Measurements from ENCODE around the gene PPP2R2C.
A peak's percentile ranks its signal among the peaks of the same experiment; 100 is the strongest.

Gene PPP2R2C

DNA sequence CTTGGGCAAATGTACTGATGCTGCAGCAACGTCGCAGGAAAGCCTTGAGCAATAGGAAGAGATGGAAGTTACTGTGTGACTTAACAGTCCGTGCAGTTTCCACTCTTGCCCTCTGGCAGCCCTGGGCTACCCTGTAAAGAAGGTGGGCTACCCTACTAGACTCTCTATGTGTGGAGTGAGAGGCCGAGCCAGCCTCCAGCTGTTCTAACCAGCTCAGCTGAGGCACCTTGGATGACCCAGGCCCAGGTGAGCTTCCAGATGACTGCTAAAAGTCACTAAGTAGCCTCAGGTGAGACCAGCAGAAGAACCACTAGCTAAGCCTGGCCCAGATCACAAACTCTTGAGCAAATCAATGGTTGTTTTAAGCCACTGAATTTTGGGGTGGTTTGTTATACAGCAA lies 34.9 kb upstream of the PPP2R2C start:
- H3K9me3 ChIP-seq (ENCODE audit: control insufficient read depth, low read length), result peaks cover 30% of the 10 kb centered on the region

DNA sequence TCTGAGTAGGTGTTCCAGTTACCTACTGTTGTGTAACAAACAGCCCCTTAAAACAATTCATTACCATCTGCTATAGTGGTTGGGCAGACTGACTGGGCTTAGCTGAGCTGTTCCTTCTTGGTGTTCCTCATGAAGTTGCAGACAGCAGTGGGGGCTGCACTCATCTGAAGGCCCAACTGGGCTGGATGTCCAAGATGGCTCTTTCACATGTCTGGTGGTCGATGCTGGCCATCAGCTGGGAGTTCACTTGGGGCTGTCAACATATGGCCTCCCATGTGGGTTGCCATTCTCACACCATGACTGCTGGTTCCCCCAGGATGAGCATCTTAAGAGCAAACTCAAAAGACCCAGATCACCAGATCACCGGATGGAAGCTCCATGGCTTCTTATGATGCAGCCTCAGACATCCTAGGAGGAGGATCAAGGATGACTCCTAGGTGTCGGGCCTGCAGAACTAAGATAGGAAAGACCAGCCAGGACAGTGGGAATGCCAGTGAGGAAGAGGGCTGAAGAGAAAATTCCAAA lies 34.3 kb upstream of the PPP2R2C start:
- H2AFZ ChIP-seq (ENCODE audit: low read depth, low read length), result no peak overlapping the region
- H2AK5ac ChIP-seq (ENCODE audit: low read length, severe bottlenecking), result no peak overlapping the region
- no peaks in the 10 kb centered on the region for H3K36me3 ChIP-seq (ENCODE audit: control insufficient read depth in 1 of 2, insufficient read depth in 2 of 2, low read depth in 1 of 2, low read length in 2 of 2)
- no peak overlapping the region for H2BK5ac ChIP-seq (ENCODE audit: low read depth, low read length, poor library complexity, severe bottlenecking)
- H3K4ac ChIP-seq (ENCODE audit: low read depth in 1 of 2, low read length in 2 of 2), result no peak overlapping the region
- H3K4me2 ChIP-seq (ENCODE audit: low read length, poor library complexity, severe bottlenecking), result no peak overlapping the region
- no peak overlapping the region for H4K91ac ChIP-seq (ENCODE audit: low read length)
- no peak overlapping the region for H3K9ac ChIP-seq (ENCODE audit: low read length)
- peaks cover 30% of the 10 kb centered on the region for H3K9me3 ChIP-seq (ENCODE audit: control insufficient read depth, low read length)
- H4K8ac ChIP-seq (ENCODE audit: low read length), result no peak overlapping the region
- no peak overlapping the region for H2BK12ac ChIP-seq (ENCODE audit: low read length in 2 of 2)
- DNase-seq, result no peak
- no peak overlapping the region for H3K23ac ChIP-seq (ENCODE audit: low read length in 2 of 2)
- no peaks in the 10 kb centered on the region for H3K79me1 ChIP-seq (replicated peaks; ENCODE audit: low read length, poor library complexity, severe bottlenecking)
- H3K4me3 ChIP-seq (ENCODE audit: insufficient read depth in 1 of 2, low read depth in 1 of 2, low read length in 2 of 2), result no peak overlapping the region
- no peak overlapping the region for H3K27ac ChIP-seq (ENCODE audit: low read length, poor library complexity, severe bottlenecking)
- H2BK120ac ChIP-seq (ENCODE audit: low read depth, low read length), result no peak overlapping the region
- peaks cover 0 to 7% of the 10 kb centered on the region in 2 experiments for H3K27me3 ChIP-seq (ENCODE audit: control insufficient read depth in 1 of 2, insufficient read depth in 1 of 2, low read length in 2 of 2)
- H3K14ac ChIP-seq (ENCODE audit: low read length in 2 of 2), result no peak overlapping the region
- no peaks in the 10 kb centered on the region for H3K4me1 ChIP-seq (ENCODE audit: control insufficient read depth, insufficient read depth, low read depth, low read length)
- WGBS, result 73% methylated on average over 3 of the region's 3 CpGs
- no peak overlapping the region for H2BK15ac ChIP-seq (ENCODE audit: low read depth, poor library complexity, severe bottlenecking)
- H3K18ac ChIP-seq (ENCODE audit: low read depth in 1 of 2, low read length in 2 of 2), result no peak overlapping the region

More for the DNA sequence above, 34.9 kb upstream of the PPP2R2C start:
- Histone ChIP-seq H3K23ac (ENCODE audit: low read length in 2 of 2) (no peak overlapping the region), H3K4me2 (ENCODE audit: low read length, poor library complexity, severe bottlenecking) (no peak overlapping the region), H2BK120ac (ENCODE audit: low read depth, low read length) (no peak overlapping the region), H4K91ac (ENCODE audit: low read length) (no peak overlapping the region), H3K9ac (ENCODE audit: low read length) (no peak overlapping the region), H2BK12ac (ENCODE audit: low read length in 2 of 2) (no peak overlapping the region), H3K4me1 (ENCODE audit: control insufficient read depth, insufficient read depth, low read depth, low read length) (no peaks in the 10 kb centered on the region), H2BK5ac (ENCODE audit: low read depth, low read length, poor library complexity, severe bottlenecking) (no peak overlapping the region), H3K36me3 (ENCODE audit: control insufficient read depth in 1 of 2, insufficient read depth in 2 of 2, low read depth in 1 of 2, low read length in 2 of 2) (no peaks in the 10 kb centered on the region), H4K8ac (ENCODE audit: low read length) (no peak overlapping the region), H2BK15ac (ENCODE audit: low read depth, poor library complexity, severe bottlenecking) (no peak overlapping the region), H3K18ac (ENCODE audit: low read depth in 1 of 2, low read length in 2 of 2) (no peak overlapping the region), H3K14ac (ENCODE audit: low read length in 2 of 2) (no peak overlapping the region), H2AFZ (ENCODE audit: low read depth, low read length) (no peak overlapping the region), H3K4me3 (ENCODE audit: insufficient read depth in 1 of 2, low read depth in 1 of 2, low read length in 2 of 2) (no peak overlapping the region), H3K27me3 (ENCODE audit: control insufficient read depth in 1 of 2, insufficient read depth in 1 of 2, low read length in 2 of 2) (no peaks in the 10 kb centered on the region), H3K4ac (ENCODE audit: low read depth in 1 of 2, low read length in 2 of 2) (no peak overlapping the region), H2AK5ac (ENCODE audit: low read length, severe bottlenecking) (no peak overlapping the region), H3K79me1 (replicated peaks; ENCODE audit: low read length, poor library complexity, severe bottlenecking) (no peaks in the 10 kb centered on the region), H3K27ac (ENCODE audit: low read length, poor library complexity, severe bottlenecking) (no peak overlapping the region)
- 68% methylated on average over 4 of the region's 4 CpGs for WGBS
- DNase-seq, result no peak

DNA sequence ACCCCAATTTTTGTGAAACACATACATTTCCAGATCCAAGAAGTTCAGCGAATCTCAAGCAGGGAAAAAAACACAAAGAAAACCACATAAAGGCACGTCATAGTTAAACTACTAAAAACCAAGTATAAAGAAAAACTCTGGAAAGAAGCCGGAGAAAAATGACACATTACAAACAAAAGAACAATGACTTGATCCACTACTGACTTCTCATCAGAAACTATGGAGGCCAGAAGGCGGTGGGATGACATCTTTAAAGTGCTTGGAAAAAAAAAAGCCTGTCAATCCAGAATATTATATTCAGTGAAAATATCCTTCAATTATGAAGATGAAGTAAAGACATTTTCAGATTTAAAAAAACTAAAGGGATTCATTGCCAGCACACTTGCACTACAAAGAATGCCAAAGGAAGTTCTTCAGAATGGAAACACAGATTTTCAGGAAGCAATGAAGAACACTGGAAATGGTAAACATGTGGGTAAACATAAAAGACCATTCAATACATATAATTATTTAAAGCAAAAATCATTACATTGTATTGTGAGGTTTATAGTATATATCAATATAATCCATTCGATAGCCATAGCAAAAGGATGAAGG lies 32.6 kb upstream of the PPP2R2C start:
- Histone ChIP-seq H3K9me3 (ENCODE audit: control insufficient read depth, low read length) (peaks cover 30% of the 10 kb centered on the region), H3K23ac (ENCODE audit: low read length in 2 of 2) (no peak overlapping the region), H2AFZ (ENCODE audit: low read depth, low read length) (no peak overlapping the region), H3K4me3 (ENCODE audit: insufficient read depth in 1 of 2, low read depth in 1 of 2, low read length in 2 of 2) (no peak overlapping the region), H3K4ac (ENCODE audit: low read depth in 1 of 2, low read length in 2 of 2) (no peak overlapping the region), H3K27ac (ENCODE audit: low read length, poor library complexity, severe bottlenecking) (no peak overlapping the region), H3K27me3 (ENCODE audit: control insufficient read depth in 1 of 2, insufficient read depth in 1 of 2, low read length in 2 of 2) (peaks cover 0 to 10% of the 10 kb centered on the region in 2 experiments), H2AK5ac (ENCODE audit: low read length, severe bottlenecking) (no peak overlapping the region), H4K91ac (ENCODE audit: low read length) (no peak overlapping the region), H4K8ac (ENCODE audit: low read length) (no peak overlapping the region), H2BK5ac (ENCODE audit: low read depth, low read length, poor library complexity, severe bottlenecking) (no peak overlapping the region), H3K36me3 (ENCODE audit: control insufficient read depth in 1 of 2, insufficient read depth in 2 of 2, low read depth in 1 of 2, low read length in 2 of 2) (no peaks in the 10 kb centered on the region), H3K18ac (ENCODE audit: low read depth in 1 of 2, low read length in 2 of 2) (no peak overlapping the region), H3K4me1 (ENCODE audit: control insufficient read depth, insufficient read depth, low read depth, low read length) (no peaks in the 10 kb centered on the region), H3K4me2 (ENCODE audit: low read length, poor library complexity, severe bottlenecking) (no peak overlapping the region), H2BK120ac (ENCODE audit: low read depth, low read length) (no peak overlapping the region), H2BK15ac (ENCODE audit: low read depth, poor library complexity, severe bottlenecking) (no peak overlapping the region), H2BK12ac (ENCODE audit: low read length in 2 of 2) (no peak overlapping the region), H3K9ac (ENCODE audit: low read length) (no peak overlapping the region), H3K14ac (ENCODE audit: low read length in 2 of 2) (no peak overlapping the region), H3K79me1 (replicated peaks; ENCODE audit: low read length, poor library complexity, severe bottlenecking) (no peaks in the 10 kb centered on the region)
- WGBS, result 22% methylated on average over 2 of the region's 5 CpGs
- DNase-seq, result peak; percentile 0

DNA sequence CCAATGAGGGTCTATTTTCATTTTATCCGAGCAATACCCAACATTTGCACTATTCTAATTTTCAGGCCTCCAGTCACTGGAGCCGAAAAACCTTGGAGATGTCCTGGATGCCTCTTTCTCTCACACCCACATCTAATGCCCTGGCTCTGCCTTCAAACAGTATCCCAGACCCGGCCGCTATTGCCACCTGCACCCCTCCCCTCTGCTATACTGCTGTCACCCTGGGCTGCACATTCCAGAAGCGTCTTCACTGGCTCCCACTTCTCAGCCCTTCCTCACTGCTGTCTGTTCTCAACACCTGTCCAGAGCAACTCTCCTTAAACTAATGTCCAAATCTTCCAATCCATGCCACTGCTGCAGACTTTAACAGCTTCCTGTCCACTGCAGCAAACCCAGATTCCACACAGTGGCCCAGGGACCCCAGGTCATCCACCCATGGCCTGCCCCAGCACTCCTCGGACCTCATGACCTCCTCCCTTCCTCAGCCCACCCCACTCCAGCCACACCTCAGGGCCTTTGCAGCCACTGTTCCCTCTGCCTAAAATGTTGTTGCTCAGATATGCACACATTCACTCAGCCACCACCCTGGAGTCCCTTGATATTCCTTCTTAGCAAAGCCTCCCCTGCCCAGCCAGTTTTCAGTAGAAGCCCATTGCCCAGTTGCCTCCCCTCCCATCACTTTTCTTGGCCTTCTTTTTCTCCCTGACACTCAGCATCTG lies 30.5 kb upstream of the PPP2R2C start:
- Histone ChIP-seq H2AFZ (ENCODE audit: low read depth, low read length) (no peak overlapping the region), H3K36me3 (ENCODE audit: control insufficient read depth in 1 of 2, insufficient read depth in 2 of 2, low read depth in 1 of 2, low read length in 2 of 2) (no peaks in the 10 kb centered on the region), H3K23ac (ENCODE audit: low read length in 2 of 2) (no peak overlapping the region), H2BK12ac (ENCODE audit: low read length in 2 of 2) (no peak overlapping the region), H2BK120ac (ENCODE audit: low read depth, low read length) (no peak overlapping the region), H2AK5ac (ENCODE audit: low read length, severe bottlenecking) (no peak overlapping the region), H2BK5ac (ENCODE audit: low read depth, low read length, poor library complexity, severe bottlenecking) (no peak overlapping the region), H3K27ac (ENCODE audit: low read length, poor library complexity, severe bottlenecking) (no peak overlapping the region), H3K14ac (ENCODE audit: low read length in 2 of 2) (no peak overlapping the region), H3K4me3 (ENCODE audit: insufficient read depth in 1 of 2, low read depth in 1 of 2, low read length in 2 of 2) (no peak overlapping the region), H3K4me1 (ENCODE audit: control insufficient read depth, insufficient read depth, low read depth, low read length) (no peaks in the 10 kb centered on the region), H3K79me1 (replicated peaks; ENCODE audit: low read length, poor library complexity, severe bottlenecking) (no peaks in the 10 kb centered on the region), H3K18ac (ENCODE audit: low read depth in 1 of 2, low read length in 2 of 2) (no peak overlapping the region), H4K91ac (ENCODE audit: low read length) (no peak overlapping the region), H3K9ac (ENCODE audit: low read length) (no peak overlapping the region), H3K27me3 (ENCODE audit: control insufficient read depth in 1 of 2, insufficient read depth in 1 of 2, low read length in 2 of 2) (peaks cover 0 to 18% of the 10 kb centered on the region in 2 experiments), H3K4me2 (ENCODE audit: low read length, poor library complexity, severe bottlenecking) (no peak overlapping the region), H2BK15ac (ENCODE audit: low read depth, poor library complexity, severe bottlenecking) (no peak overlapping the region), H3K4ac (ENCODE audit: low read depth in 1 of 2, low read length in 2 of 2) (no peak overlapping the region), H3K9me3 (ENCODE audit: control insufficient read depth, low read length) (peaks cover 30% of the 10 kb centered on the region), H4K8ac (ENCODE audit: low read length) (no peak overlapping the region)
- WGBS, result 59% methylated on average over 6 of the region's 6 CpGs
- DNase-seq, result no peak
